ENCODE results near the gene TMEM63B.
A peak's percentile ranks its signal among the peaks of the same experiment; 100 is the strongest.

Gene TMEM63B

GRCh38 chr6:44154067-44154466 lies 26.7 kb downstream of the TMEM63B start:
- no peak overlapping the region for H3K27ac ChIP-seq (ENCODE audit: low read depth, low read length)
- H3K9me3 ChIP-seq (ENCODE audit: control insufficient read depth in 1 of 2, low read length in 2 of 2), result no peaks in the 10 kb centered on the region
- no peaks in the 10 kb centered on the region for H3K27me3 ChIP-seq (ENCODE audit: control insufficient read depth in 1 of 2, insufficient read depth in 2 of 2, low read length in 2 of 2)
- H3K36me3 ChIP-seq (ENCODE audit: control insufficient read depth in 1 of 2, insufficient read depth in 2 of 2, low read length in 2 of 2), result peaks cover 10 to 22% of the 10 kb centered on the region in 2 donors
- H3K9ac ChIP-seq (ENCODE audit: low read depth in 1 of 2, low read length in 2 of 2), result no peak overlapping the region
- no peak overlapping the region for H3K4me3 ChIP-seq (ENCODE audit: low read depth in 1 of 2, low read length in 2 of 2)
- H3K4me1 ChIP-seq (ENCODE audit: control insufficient read depth in 1 of 2, insufficient read depth in 2 of 2, low read length in 2 of 2), result peaks cover 7 to 14% of the 10 kb centered on the region in 2 donors

DNA sequence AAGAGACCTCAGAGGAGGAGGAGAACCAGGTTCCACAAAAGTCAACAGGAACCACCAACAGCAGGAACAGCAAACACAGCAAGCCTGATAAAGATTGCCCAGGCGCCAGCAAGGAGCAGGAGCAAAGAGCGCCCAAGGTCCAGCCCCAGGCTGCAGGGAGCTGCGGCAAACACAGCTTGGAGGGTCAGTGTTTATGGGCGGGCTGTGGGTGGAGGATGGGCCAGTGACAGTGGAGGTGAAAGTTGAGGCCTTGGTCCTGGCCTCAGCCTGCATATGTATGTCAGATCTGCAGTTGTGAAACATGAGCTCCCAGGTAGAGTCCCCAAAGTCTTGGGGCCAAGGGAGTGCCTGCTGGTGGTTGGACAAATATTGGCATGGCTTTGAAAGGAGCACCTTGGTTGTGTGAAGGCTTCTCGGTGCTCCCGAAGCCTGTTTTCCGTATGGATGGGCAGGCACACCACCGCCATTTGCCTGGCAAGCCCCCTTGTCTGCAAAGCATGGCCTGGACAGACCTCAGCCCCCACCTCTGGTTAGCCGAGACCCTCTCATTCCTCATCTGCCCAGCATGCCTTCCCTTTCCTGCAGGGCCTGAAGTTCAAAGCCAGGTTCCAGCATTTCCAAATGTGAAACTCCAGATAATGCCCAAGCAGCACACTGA lies 29.3 kb downstream of the TMEM63B start:
- Histone ChIP-seq H3K27ac (ENCODE audit: low read depth, low read length) (no peak overlapping the region), H3K9ac (ENCODE audit: low read depth in 1 of 2, low read length in 2 of 2) (peak overlapping the region in 1 of 2 donors; percentile 43), H3K9me3 (ENCODE audit: control insufficient read depth in 1 of 2, low read length in 2 of 2) (no peaks in the 10 kb centered on the region), H3K27me3 (ENCODE audit: control insufficient read depth in 1 of 2, insufficient read depth in 2 of 2, low read length in 2 of 2) (no peaks in the 10 kb centered on the region), H3K4me3 (ENCODE audit: low read depth in 1 of 2, low read length in 2 of 2) (no peak overlapping the region), H3K4me1 (ENCODE audit: control insufficient read depth in 1 of 2, insufficient read depth in 2 of 2, low read length in 2 of 2) (peaks cover 7 to 13% of the 10 kb centered on the region in 2 donors), H3K36me3 (ENCODE audit: control insufficient read depth in 1 of 2, insufficient read depth in 2 of 2, low read length in 2 of 2) (peaks cover 3 to 11% of the 10 kb centered on the region in 2 donors)

DNA sequence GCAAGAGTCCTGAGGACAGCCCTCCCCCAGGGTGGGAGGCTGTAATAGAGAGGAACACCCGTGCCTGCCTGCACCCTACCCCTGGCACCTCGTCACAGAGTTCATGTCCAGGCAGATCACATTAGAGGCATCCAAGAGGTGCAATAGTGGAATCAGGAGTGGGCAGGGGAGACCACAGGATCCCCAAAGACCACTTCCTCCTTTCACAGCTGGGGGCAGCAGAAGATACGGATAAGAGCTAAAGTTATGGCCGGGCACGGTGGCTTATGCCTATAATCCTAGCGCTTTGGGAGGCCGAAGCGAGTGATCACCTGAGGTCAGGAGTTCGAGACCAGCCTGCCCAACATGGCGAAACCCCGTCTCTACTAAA lies 29.8 kb downstream of the TMEM63B start:
- Histone ChIP-seq H3K36me3 (ENCODE audit: control insufficient read depth in 1 of 2, insufficient read depth in 2 of 2, low read length in 2 of 2) (peaks cover 3 to 11% of the 10 kb centered on the region in 2 donors), H3K4me3 (ENCODE audit: low read depth in 1 of 2, low read length in 2 of 2) (no peak overlapping the region), H3K27ac (ENCODE audit: low read depth, low read length) (no peak overlapping the region), H3K27me3 (ENCODE audit: control insufficient read depth in 1 of 2, insufficient read depth in 2 of 2, low read length in 2 of 2) (no peaks in the 10 kb centered on the region), H3K4me1 (ENCODE audit: control insufficient read depth in 1 of 2, insufficient read depth in 2 of 2, low read length in 2 of 2) (peaks cover 7 to 9% of the 10 kb centered on the region in 2 donors), H3K9me3 (ENCODE audit: control insufficient read depth in 1 of 2, low read length in 2 of 2) (no peaks in the 10 kb centered on the region), H3K9ac (ENCODE audit: low read depth in 1 of 2, low read length in 2 of 2) (no peak overlapping the region)

GRCh38 chr6:44158770-44159228 lies 31.4 kb downstream of the TMEM63B start, which contains the start of gene CAPN11:
Gene CAPN11, plus strand, starts transcription at chr6:44158820. Its CDS starts 29 bp downstream, at chr6:44158849.
- Histone ChIP-seq H3K4me1 (ENCODE audit: control insufficient read depth in 1 of 2, insufficient read depth in 2 of 2, low read length in 2 of 2) (peaks cover 7 to 9% of the 10 kb centered on the region in 2 donors), H3K4me3 (ENCODE audit: low read depth in 1 of 2, low read length in 2 of 2) (no peak within 1 kb of the TSS), H3K36me3 (ENCODE audit: control insufficient read depth in 1 of 2, insufficient read depth in 2 of 2, low read length in 2 of 2) (peaks cover 0 to under 1% of the 10 kb centered on the region in 2 donors), H3K9me3 (ENCODE audit: control insufficient read depth in 1 of 2, low read length in 2 of 2) (no peaks in the 10 kb centered on the region), H3K27me3 (ENCODE audit: control insufficient read depth in 1 of 2, insufficient read depth in 2 of 2, low read length in 2 of 2) (peaks cover 0 to 5% of the 10 kb centered on the region in 2 donors), H3K9ac (ENCODE audit: low read depth in 1 of 2, low read length in 2 of 2) (no peak within 1 kb of the TSS), H3K27ac (ENCODE audit: low read depth, low read length) (no peak within 1 kb of the TSS)

DNA sequence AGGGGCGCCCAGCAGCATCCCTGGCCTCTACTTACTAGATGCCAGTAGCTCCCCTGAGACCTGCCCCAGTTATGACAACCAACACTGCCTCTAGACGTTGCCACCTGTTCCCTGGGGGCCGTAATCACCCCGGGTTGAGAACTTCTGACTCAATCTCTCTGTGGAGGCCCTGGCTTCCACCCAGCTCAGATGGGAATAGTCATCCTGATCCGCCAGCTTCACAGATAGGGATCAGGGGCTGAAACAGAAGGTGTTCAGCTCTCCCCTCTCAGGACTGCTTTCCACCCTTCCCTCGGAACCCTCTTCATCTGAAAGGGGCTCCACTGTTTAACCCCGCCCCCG lies 34.6 kb downstream of the TMEM63B start:
- Histone ChIP-seq H3K9me3 (ENCODE audit: control insufficient read depth in 1 of 2, low read length in 2 of 2) (no peaks in the 10 kb centered on the region), H3K27me3 (ENCODE audit: control insufficient read depth in 1 of 2, insufficient read depth in 2 of 2, low read length in 2 of 2) (peaks cover 2 to 5% of the 10 kb centered on the region in 2 donors), H3K36me3 (ENCODE audit: control insufficient read depth in 1 of 2, insufficient read depth in 2 of 2, low read length in 2 of 2) (no peaks in the 10 kb centered on the region), H3K9ac (ENCODE audit: low read depth in 1 of 2, low read length in 2 of 2) (no peak overlapping the region), H3K4me1 (ENCODE audit: control insufficient read depth in 1 of 2, insufficient read depth in 2 of 2, low read length in 2 of 2) (no peaks in the 10 kb centered on the region), H3K27ac (ENCODE audit: low read depth, low read length) (no peak overlapping the region), H3K4me3 (ENCODE audit: low read depth in 1 of 2, low read length in 2 of 2) (no peak overlapping the region)

- H3K9ac ChIP-seq (ENCODE audit: low read depth in 1 of 2, low read length in 2 of 2), result no peak overlapping the region
- H3K9me3 ChIP-seq (ENCODE audit: control insufficient read depth in 1 of 2, low read length in 2 of 2), result no peaks in the 10 kb centered on the region
- no peaks in the 10 kb centered on the region for H3K4me1 ChIP-seq (ENCODE audit: control insufficient read depth in 1 of 2, insufficient read depth in 2 of 2, low read length in 2 of 2)
- peaks cover 2 to 5% of the 10 kb centered on the region in 2 donors for H3K27me3 ChIP-seq (ENCODE audit: control insufficient read depth in 1 of 2, insufficient read depth in 2 of 2, low read length in 2 of 2)
- H3K4me3 ChIP-seq (ENCODE audit: low read depth in 1 of 2, low read length in 2 of 2), result no peak overlapping the region
- H3K36me3 ChIP-seq (ENCODE audit: control insufficient read depth in 1 of 2, insufficient read depth in 2 of 2, low read length in 2 of 2), result no peaks in the 10 kb centered on the region
- no peak overlapping the region for H3K27ac ChIP-seq (ENCODE audit: low read depth, low read length)
These were observed 35.7 kb downstream of the TMEM63B start for GRCh38 chr6:44162876-44163625.

DNA sequence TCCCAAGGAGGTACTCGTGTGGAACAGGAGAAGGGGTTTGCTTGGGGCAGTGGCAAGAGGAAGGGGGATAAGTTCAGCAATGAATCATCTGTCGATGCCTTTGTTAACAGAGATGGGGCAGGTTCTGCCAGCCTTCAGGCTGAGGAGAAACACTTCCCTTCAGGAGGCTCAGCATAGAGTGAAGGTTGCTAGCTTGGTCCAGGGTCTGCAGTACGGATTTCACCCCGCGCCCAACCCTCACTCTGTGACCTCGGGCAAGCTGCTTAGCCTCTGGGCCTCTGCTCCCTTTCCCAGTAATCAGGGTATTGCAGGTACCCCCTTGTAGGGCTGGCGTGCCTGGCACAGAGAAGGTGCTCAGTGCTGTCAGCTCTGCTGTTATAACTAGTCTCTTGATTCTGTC lies 38.8 kb downstream of the TMEM63B start:
- Histone ChIP-seq H3K4me1 (ENCODE audit: control insufficient read depth in 1 of 2, insufficient read depth in 2 of 2, low read length in 2 of 2) (peaks cover 7 to 8% of the 10 kb centered on the region in 2 donors), H3K27ac (ENCODE audit: low read depth, low read length) (no peak overlapping the region), H3K4me3 (ENCODE audit: low read depth in 1 of 2, low read length in 2 of 2) (no peak overlapping the region), H3K27me3 (ENCODE audit: control insufficient read depth in 1 of 2, insufficient read depth in 2 of 2, low read length in 2 of 2) (peaks cover 2 to 5% of the 10 kb centered on the region in 2 donors), H3K9ac (ENCODE audit: low read depth in 1 of 2, low read length in 2 of 2) (no peak overlapping the region), H3K9me3 (ENCODE audit: control insufficient read depth in 1 of 2, low read length in 2 of 2) (no peaks in the 10 kb centered on the region), H3K36me3 (ENCODE audit: control insufficient read depth in 1 of 2, insufficient read depth in 2 of 2, low read length in 2 of 2) (no peaks in the 10 kb centered on the region)

- Histone ChIP-seq H3K27ac (ENCODE audit: low read depth, low read length) (no peak overlapping the region), H3K4me1 (ENCODE audit: control insufficient read depth in 1 of 2, insufficient read depth in 2 of 2, low read length in 2 of 2) (peaks cover 7 to 8% of the 10 kb centered on the region in 2 donors), H3K4me3 (ENCODE audit: low read depth in 1 of 2, low read length in 2 of 2) (no peak overlapping the region)
These were observed 39.3 kb downstream of the TMEM63B start for GRCh38 chr6:44166591-44167184.

DNA sequence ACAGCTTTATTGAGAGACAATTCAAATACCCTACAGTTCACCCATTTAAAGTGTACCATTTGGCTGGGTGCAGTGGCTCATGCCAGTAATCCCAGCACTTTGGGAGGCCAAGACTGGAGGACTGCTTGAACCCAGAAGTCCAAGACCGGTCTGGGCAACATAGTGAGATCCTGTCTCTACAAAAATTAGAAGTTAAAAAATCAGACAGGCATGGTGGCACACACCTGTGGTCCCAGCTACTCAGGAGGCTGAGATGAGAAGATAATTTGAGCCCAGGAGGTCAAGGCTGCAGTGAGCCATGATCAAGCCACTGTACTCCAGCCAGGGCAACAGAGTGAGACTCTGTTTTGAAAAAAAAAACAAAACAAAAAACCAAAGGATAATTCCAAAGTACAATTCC lies 40.2 kb downstream of the TMEM63B start:
- Histone ChIP-seq H3K4me1 (ENCODE audit: control insufficient read depth in 1 of 2, insufficient read depth in 2 of 2, low read length in 2 of 2) (peaks cover 8 to 9% of the 10 kb centered on the region in 2 donors), H3K27ac (ENCODE audit: low read depth, low read length) (no peak overlapping the region), H3K9me3 (ENCODE audit: control insufficient read depth in 1 of 2, low read length in 2 of 2) (no peaks in the 10 kb centered on the region), H3K27me3 (ENCODE audit: control insufficient read depth in 1 of 2, insufficient read depth in 2 of 2, low read length in 2 of 2) (peaks cover 2 to 5% of the 10 kb centered on the region in 2 donors), H3K9ac (ENCODE audit: low read depth in 1 of 2, low read length in 2 of 2) (no peak overlapping the region), H3K36me3 (ENCODE audit: control insufficient read depth in 1 of 2, insufficient read depth in 2 of 2, low read length in 2 of 2) (no peaks in the 10 kb centered on the region), H3K4me3 (ENCODE audit: low read depth in 1 of 2, low read length in 2 of 2) (no peak overlapping the region)

More at GRCh38 chr6:44166591-44167184, 39.3 kb downstream of the TMEM63B start:
- no peak overlapping the region for H3K9ac ChIP-seq (ENCODE audit: low read depth in 1 of 2, low read length in 2 of 2)
- H3K27me3 ChIP-seq (ENCODE audit: control insufficient read depth in 1 of 2, insufficient read depth in 2 of 2, low read length in 2 of 2), result peaks cover 2 to 5% of the 10 kb centered on the region in 2 donors
- H3K36me3 ChIP-seq (ENCODE audit: control insufficient read depth in 1 of 2, insufficient read depth in 2 of 2, low read length in 2 of 2), result no peaks in the 10 kb centered on the region
- no peaks in the 10 kb centered on the region for H3K9me3 ChIP-seq (ENCODE audit: control insufficient read depth in 1 of 2, low read length in 2 of 2)

DNA sequence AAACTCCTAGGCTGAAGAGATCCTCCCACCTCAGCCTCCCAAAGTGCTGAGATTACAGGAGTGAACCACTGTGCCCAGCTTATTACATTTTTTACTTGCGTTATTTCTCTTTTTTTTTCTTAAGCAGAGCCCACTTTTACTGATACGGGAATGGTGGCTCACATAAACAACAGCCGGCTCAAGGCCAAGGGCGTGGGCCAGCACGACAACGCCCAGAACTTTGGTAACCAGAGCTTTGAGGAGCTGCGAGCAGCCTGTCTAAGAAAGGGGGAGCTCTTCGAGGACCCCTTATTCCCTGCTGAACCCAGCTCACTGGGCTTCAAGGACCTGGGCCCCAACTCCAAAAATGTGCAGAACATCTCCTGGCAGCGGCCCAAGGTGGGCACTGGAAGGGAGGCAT lies 41.8 kb downstream of the TMEM63B start:
- H3K4me3 ChIP-seq (ENCODE audit: low read depth in 1 of 2, low read length in 2 of 2), result no peak overlapping the region
- H3K4me1 ChIP-seq (ENCODE audit: control insufficient read depth in 1 of 2, insufficient read depth in 2 of 2, low read length in 2 of 2), result peaks cover 12 to 13% of the 10 kb centered on the region in 2 donors
- no peaks in the 10 kb centered on the region for H3K36me3 ChIP-seq (ENCODE audit: control insufficient read depth in 1 of 2, insufficient read depth in 2 of 2, low read length in 2 of 2)
- H3K27ac ChIP-seq (ENCODE audit: low read depth, low read length), result no peak overlapping the region
- H3K27me3 ChIP-seq (ENCODE audit: control insufficient read depth in 1 of 2, insufficient read depth in 2 of 2, low read length in 2 of 2), result peaks cover 0 to 2% of the 10 kb centered on the region in 2 donors
- no peaks in the 10 kb centered on the region for H3K9me3 ChIP-seq (ENCODE audit: control insufficient read depth in 1 of 2, low read length in 2 of 2)
- no peak overlapping the region for H3K9ac ChIP-seq (ENCODE audit: low read depth in 1 of 2, low read length in 2 of 2)

Measured in duodenal mucosa (tissue), 2 donors.